ENCODE measurements around the gene TPRN. TPM values are rescaled to one million over a fixed set of nuclear protein-coding genes. Genes with fewer than 3 reads are reported as not detected.
A peak's percentile ranks its signal among the peaks of the same experiment; 100 is the strongest.

Gene TPRN
- total and polyA plus RNA-seq, 9 of the 15 experiments (the other 6 are each of a cell fraction or from before 2014, with no cell fraction given): 0.31 to 31.9 (median 4.4) TPM

DNA sequence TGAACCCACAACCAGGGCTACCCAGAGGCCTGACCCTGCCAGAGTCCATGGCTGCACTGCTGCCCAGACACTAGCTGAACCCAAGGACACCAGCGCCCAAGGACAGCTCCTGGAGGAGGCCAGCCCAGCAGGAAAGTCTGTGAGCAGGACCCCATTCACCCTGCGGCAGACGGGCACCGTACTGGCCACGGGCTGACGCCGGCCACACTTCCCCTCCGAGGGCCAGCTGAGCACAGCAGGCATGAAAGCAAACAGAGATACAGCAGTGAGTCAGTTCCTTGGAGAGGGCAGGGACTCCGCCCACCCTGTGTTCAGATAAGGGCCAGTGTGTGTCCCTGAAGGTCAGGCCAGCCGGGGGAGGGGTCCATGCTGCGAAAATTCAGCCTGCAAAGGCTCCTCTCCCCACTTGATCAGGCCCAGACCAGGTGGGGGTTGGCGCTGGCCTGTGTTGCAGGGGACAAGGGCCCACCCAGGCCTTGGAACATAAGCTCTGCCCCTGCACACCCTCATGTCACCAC, 18.3 kb upstream of the TPRN start (continued):
- TF ChIP-seq, protein P1, sequence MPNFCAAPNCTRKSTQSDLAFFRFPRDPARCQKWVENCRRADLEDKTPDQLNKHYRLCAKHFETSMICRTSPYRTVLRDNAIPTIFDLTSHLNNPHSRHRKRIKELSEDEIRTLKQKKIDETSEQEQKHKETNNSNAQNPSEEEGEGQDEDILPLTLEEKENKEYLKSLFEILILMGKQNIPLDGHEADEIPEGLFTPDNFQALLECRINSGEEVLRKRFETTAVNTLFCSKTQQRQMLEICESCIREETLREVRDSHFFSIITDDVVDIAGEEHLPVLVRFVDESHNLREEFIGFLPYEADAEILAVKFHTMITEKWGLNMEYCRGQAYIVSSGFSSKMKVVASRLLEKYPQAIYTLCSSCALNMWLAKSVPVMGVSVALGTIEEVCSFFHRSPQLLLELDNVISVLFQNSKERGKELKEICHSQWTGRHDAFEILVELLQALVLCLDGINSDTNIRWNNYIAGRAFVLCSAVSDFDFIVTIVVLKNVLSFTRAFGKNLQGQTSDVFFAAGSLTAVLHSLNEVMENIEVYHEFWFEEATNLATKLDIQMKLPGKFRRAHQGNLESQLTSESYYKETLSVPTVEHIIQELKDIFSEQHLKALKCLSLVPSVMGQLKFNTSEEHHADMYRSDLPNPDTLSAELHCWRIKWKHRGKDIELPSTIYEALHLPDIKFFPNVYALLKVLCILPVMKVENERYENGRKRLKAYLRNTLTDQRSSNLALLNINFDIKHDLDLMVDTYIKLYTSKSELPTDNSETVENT (CRISPR knock-in tag; IDR thresholded peaks at IDR 0.05): 0 out of 2 replicates have a peak, but pooled peaks have one; percentile 18
- TF ChIP-seq, protein P2, sequence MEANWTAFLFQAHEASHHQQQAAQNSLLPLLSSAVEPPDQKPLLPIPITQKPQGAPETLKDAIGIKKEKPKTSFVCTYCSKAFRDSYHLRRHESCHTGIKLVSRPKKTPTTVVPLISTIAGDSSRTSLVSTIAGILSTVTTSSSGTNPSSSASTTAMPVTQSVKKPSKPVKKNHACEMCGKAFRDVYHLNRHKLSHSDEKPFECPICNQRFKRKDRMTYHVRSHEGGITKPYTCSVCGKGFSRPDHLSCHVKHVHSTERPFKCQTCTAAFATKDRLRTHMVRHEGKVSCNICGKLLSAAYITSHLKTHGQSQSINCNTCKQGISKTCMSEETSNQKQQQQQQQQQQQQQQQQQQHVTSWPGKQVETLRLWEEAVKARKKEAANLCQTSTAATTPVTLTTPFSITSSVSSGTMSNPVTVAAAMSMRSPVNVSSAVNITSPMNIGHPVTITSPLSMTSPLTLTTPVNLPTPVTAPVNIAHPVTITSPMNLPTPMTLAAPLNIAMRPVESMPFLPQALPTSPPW (CRISPR knock-in tag; IDR thresholded peaks at IDR 0.05): peak; percentile 63; the same call in 1 of the 2 replicates
- TF ChIP-seq, protein P3, sequence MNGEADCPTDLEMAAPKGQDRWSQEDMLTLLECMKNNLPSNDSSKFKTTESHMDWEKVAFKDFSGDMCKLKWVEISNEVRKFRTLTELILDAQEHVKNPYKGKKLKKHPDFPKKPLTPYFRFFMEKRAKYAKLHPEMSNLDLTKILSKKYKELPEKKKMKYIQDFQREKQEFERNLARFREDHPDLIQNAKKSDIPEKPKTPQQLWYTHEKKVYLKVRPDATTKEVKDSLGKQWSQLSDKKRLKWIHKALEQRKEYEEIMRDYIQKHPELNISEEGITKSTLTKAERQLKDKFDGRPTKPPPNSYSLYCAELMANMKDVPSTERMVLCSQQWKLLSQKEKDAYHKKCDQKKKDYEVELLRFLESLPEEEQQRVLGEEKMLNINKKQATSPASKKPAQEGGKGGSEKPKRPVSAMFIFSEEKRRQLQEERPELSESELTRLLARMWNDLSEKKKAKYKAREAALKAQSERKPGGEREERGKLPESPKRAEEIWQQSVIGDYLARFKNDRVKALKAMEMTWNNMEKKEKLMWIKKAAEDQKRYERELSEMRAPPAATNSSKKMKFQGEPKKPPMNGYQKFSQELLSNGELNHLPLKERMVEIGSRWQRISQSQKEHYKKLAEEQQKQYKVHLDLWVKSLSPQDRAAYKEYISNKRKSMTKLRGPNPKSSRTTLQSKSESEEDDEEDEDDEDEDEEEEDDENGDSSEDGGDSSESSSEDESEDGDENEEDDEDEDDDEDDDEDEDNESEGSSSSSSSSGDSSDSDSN (IDR thresholded peaks at IDR 0.05; ENCODE audit: borderline replicate concordance in 1 of 2, low read depth in 2 of 2, low read length in 2 of 2): peak in 1 of 2 experiments; percentile 72; a peak in 2 of 4 replicates
- peak; percentile 78; the same call in 1 of the 2 replicates for TF ChIP-seq ZBTB7A (IDR thresholded peaks at IDR 0.05; ENCODE audit: borderline replicate concordance, control insufficient read depth, low read depth, low read length)
- no peak for TF ChIP-seq ZNF124 (CRISPR knock-in tag; IDR thresholded peaks at IDR 0.05)
- TF ChIP-seq POLR2AphosphoS5 (IDR thresholded peaks at IDR 0.05; ENCODE audit: control insufficient read depth, insufficient read depth, low read depth, low read length): peak; percentile 49; the same call in 1 of the 2 replicates
- no peak for TF ChIP-seq MEIS2 (IDR thresholded peaks at IDR 0.05; ENCODE audit: partially characterized antibody)
- no peak for TF ChIP-seq TAF7 (tag; IDR thresholded peaks at IDR 0.05)
- TF ChIP-seq, protein P4, sequence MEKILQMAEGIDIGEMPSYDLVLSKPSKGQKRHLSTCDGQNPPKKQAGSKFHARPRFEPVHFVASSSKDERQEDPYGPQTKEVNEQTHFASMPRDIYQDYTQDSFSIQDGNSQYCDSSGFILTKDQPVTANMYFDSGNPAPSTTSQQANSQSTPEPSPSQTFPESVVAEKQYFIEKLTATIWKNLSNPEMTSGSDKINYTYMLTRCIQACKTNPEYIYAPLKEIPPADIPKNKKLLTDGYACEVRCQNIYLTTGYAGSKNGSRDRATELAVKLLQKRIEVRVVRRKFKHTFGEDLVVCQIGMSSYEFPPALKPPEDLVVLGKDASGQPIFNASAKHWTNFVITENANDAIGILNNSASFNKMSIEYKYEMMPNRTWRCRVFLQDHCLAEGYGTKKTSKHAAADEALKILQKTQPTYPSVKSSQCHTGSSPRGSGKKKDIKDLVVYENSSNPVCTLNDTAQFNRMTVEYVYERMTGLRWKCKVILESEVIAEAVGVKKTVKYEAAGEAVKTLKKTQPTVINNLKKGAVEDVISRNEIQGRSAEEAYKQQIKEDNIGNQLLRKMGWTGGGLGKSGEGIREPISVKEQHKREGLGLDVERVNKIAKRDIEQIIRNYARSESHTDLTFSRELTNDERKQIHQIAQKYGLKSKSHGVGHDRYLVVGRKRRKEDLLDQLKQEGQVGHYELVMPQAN (IDR thresholded peaks at IDR 0.05; ENCODE audit: borderline replicate concordance): peak; percentile 45; the same call in 1 of the 2 replicates
- peak in 1 of 2 experiments; percentile 59; a peak in 2 of 4 replicates for TF ChIP-seq TRIM24 (IDR thresholded peaks at IDR 0.05)
- TF ChIP-seq POLR2G (IDR thresholded peaks at IDR 0.05; ENCODE audit: low read depth, low read length): peak; percentile 80
- TF ChIP-seq XRCC5 (IDR thresholded peaks at IDR 0.05; ENCODE audit: low read depth, low read length): 0 out of 2 replicates have a peak, but pooled peaks have one; percentile 34
- TF ChIP-seq ATF1 (CRISPR knock-in tag; IDR thresholded peaks at IDR 0.05): no peak
- peak; percentile 57 for TF ChIP-seq ATF1 (tag; IDR thresholded peaks at IDR 0.05)
- TF ChIP-seq POLR2B (IDR thresholded peaks at IDR 0.05; ENCODE audit: low read depth, partially characterized antibody): peak; percentile 40
- peak; percentile 91 for TF ChIP-seq ARID1B (IDR thresholded peaks at IDR 0.05)
- TF ChIP-seq NR2C2 (CRISPR knock-in tag; IDR thresholded peaks at IDR 0.05): no peak
- peak; percentile 56 for TF ChIP-seq NR2C2 (tag; IDR thresholded peaks at IDR 0.05)
- no peak for TF ChIP-seq NFYB (IDR thresholded peaks at IDR 0.05; ENCODE audit: extremely low read depth, insufficient read length)
- TF ChIP-seq ZBTB1 (CRISPR knock-in tag; IDR thresholded peaks at IDR 0.05; ENCODE audit: borderline replicate concordance, low read depth): no peak
